DOHH2 (cell line): ENCODE measurements around the gene COX17.

ENCODE experiments used
- H3F3A ChIP-seq: fragments of 200-600 bp; sonication (generic), shearing (Covaris generic); 2 replicates; pipeline ENCODE4 v1.6.0; 2016; ENCODE audit warnings: antibody characterized with exemption, mild to moderate bottlenecking; ENCODE audit not compliant: control insufficient read depth, insufficient read depth
- H3K27ac ChIP-seq: fragments of 200-600 bp; sonication (generic); 2 replicates; pipeline ENCODE4 v1.5.1; 2014; ENCODE audit warnings: low read depth, mild to moderate bottlenecking, low read length, moderate library complexity
- H3K27me3 ChIP-seq: fragments of 200-600 bp; sonication (generic); 2 replicates; pipeline ENCODE4 v1.6.1; 2014; ENCODE audit warnings: mild to moderate bottlenecking, low read length, mixed read lengths; ENCODE audit not compliant: control insufficient read depth
- H3K36me3 ChIP-seq: fragments of 200-600 bp; sonication (generic); 2 replicates; pipeline ENCODE4 v1.6.1; 2014; ENCODE audit warnings: mild to moderate bottlenecking, low read length, moderate library complexity, mixed read lengths; ENCODE audit not compliant: control insufficient read depth
- H3K4me1 ChIP-seq: fragments of 200-600 bp; sonication (generic); 2 replicates; pipeline ENCODE4 v1.6.1; 2014; ENCODE audit warnings: mild to moderate bottlenecking, low read length, mixed read lengths; ENCODE audit not compliant: control insufficient read depth
- H3K4me2 ChIP-seq: fragments of 200-600 bp; sonication (generic); 2 replicates; pipeline ENCODE4 v1.6.0; 2014; ENCODE audit warnings: mild to moderate bottlenecking, low read length, moderate library complexity
- H3K4me3 ChIP-seq: fragments of 200-600 bp; sonication (generic); 2 replicates; pipeline ENCODE4 v1.5.1; 2014; ENCODE audit warnings: mild to moderate bottlenecking, low read length, mixed read lengths
- H3K79me2 ChIP-seq: fragments of 200-600 bp; sonication (generic); 2 replicates; pipeline ENCODE4 v1.6.1; 2014; ENCODE audit warnings: mild to moderate bottlenecking, low read length, mixed read lengths; ENCODE audit not compliant: control insufficient read depth
- H3K9me2 ChIP-seq: fragments of 200-600 bp; sonication (generic); replicated peaks from 2 replicates; pipeline ENCODE4 v1.6.1; 2014; ENCODE audit warnings: mild to moderate bottlenecking, low read length, mixed read lengths; ENCODE audit not compliant: control insufficient read depth
- H3K9me3 ChIP-seq: fragments of 200-600 bp; sonication (generic); 2 replicates; pipeline ENCODE4 v1.6.1; 2014; ENCODE audit warnings: antibody characterized with exemption, low read length, mixed read lengths; ENCODE audit not compliant: control insufficient read depth, insufficient read depth
- H4K20me1 ChIP-seq: fragments of 200-600 bp; sonication (generic); 2 replicates; pipeline ENCODE4 v1.6.0; 2014; ENCODE audit warnings: low read depth, mild to moderate bottlenecking, antibody characterized with exemption, low read length, moderate library complexity; ENCODE audit not compliant: control insufficient read depth, insufficient read depth
- CTCF ChIP-seq: fragments of 200-600 bp; sonication (generic); IDR thresholded peaks from one replicate; pipeline ENCODE4 v1.5.1; 2014; ENCODE audit warnings: antibody characterized with exemption, mild to moderate bottlenecking, low read depth, low read length; ENCODE audit not compliant: poor library complexity, severe bottlenecking
- EZH2phosphoT487 ChIP-seq: fragments of 200-600 bp; sonication (generic); IDR thresholded peaks from 2 replicates; pipeline ENCODE4 v1.6.1; 2017; ENCODE audit warnings: borderline replicate concordance, mild to moderate bottlenecking, antibody characterized with exemption, low read length, moderate library complexity, mixed read lengths

COX17 gene

GRCh38 chr3:119649761-119650160, 27.4 kb downstream of the COX17 start:
- H3F3A ChIP-seq, result no peaks in the 10 kb centered on the region
- H3K9me2 ChIP-seq, result no peaks in the 10 kb centered on the region
- H3K27me3 ChIP-seq, result no peaks in the 10 kb centered on the region
- no peak overlapping the region for H3K27ac ChIP-seq
- H3K4me2 ChIP-seq, result no peak overlapping the region
- H3K79me2 ChIP-seq, result no peaks in the 10 kb centered on the region
- H3K4me1 ChIP-seq, result no peaks in the 10 kb centered on the region
- H4K20me1 ChIP-seq, result no peaks in the 10 kb centered on the region
- no peak overlapping the region for H3K4me3 ChIP-seq
- no peaks in the 10 kb centered on the region for H3K9me3 ChIP-seq
- no peaks in the 10 kb centered on the region for H3K36me3 ChIP-seq
- TF ChIP-seq CTCF (no peak), EZH2phosphoT487 (no peak)

GRCh38 chr3:119647843-119648575, 29.2 kb downstream of the COX17 start:
- H3K79me2 ChIP-seq, result no peaks in the 10 kb centered on the region
- H3F3A ChIP-seq, result no peaks in the 10 kb centered on the region
- H3K4me3 ChIP-seq, result no peak overlapping the region
- no peaks in the 10 kb centered on the region for H3K4me1 ChIP-seq
- H4K20me1 ChIP-seq, result no peaks in the 10 kb centered on the region
- H3K27me3 ChIP-seq, result no peaks in the 10 kb centered on the region
- H3K9me2 ChIP-seq, result no peaks in the 10 kb centered on the region
- H3K9me3 ChIP-seq, result no peaks in the 10 kb centered on the region
- no peak overlapping the region for H3K27ac ChIP-seq
- no peak overlapping the region for H3K4me2 ChIP-seq
- TF ChIP-seq CTCF, result no peak
- no peaks in the 10 kb centered on the region for H3K36me3 ChIP-seq

GRCh38 chr3:119647171-119647570, 30.0 kb downstream of the COX17 start:
- no peak overlapping the region for H3K4me2 ChIP-seq

More at GRCh38 chr3:119647171-119647570, 30.0 kb downstream of the COX17 start:
- no peaks in the 10 kb centered on the region for H3K9me3 ChIP-seq
- no peaks in the 10 kb centered on the region for H3K4me1 ChIP-seq
- no peaks in the 10 kb centered on the region for H3F3A ChIP-seq
- H4K20me1 ChIP-seq, result no peaks in the 10 kb centered on the region
- no peak overlapping the region for H3K4me3 ChIP-seq
- TF ChIP-seq CTCF, result no peak
- TF ChIP-seq EZH2phosphoT487, result no peak
- no peak overlapping the region for H3K27ac ChIP-seq
- no peaks in the 10 kb centered on the region for H3K79me2 ChIP-seq
- H3K27me3 ChIP-seq, result no peaks in the 10 kb centered on the region
- H3K9me2 ChIP-seq, result no peaks in the 10 kb centered on the region
- H3K36me3 ChIP-seq, result no peaks in the 10 kb centered on the region
